D721Med (cell line): ENCODE measurements around the gene SMAD3.

Source experiments
- DNase-seq: peaks from one replicate; pipeline ENCODE4 v3.0.0; 2011; ENCODE audit warnings: low spot score; ENCODE audit not compliant: insufficient read length
- FAIRE-seq: peaks from 2 replicates; lab custom pipeline; 2011; peaks lifted over from hg19 to GRCh38; lab: Jason Lieb, UNC
- CTCF ChIP-seq: IDR thresholded peaks from 2 replicates; pipeline ENCODE4 v1.5.1; 2012; ENCODE audit warnings: mild to moderate bottlenecking, control low read depth; ENCODE audit not compliant: insufficient read depth; ENCODE audit errors: missing control alignments

Gene SMAD3

GRCh38 chr15:67103869-67104268 lies 38.5 kb downstream of the SMAD3 start:
- no peak for FAIRE-seq
- TF ChIP-seq CTCF: no peak

GRCh38 chr15:67104510-67104909 lies 39.1 kb downstream of the SMAD3 start:
- DNase-seq (no peak), FAIRE-seq (no peak)
- TF ChIP-seq CTCF: no peak

More at GRCh38 chr15:67103869-67104268, 38.5 kb downstream of the SMAD3 start:
- DNase-seq: no peak

DNA sequence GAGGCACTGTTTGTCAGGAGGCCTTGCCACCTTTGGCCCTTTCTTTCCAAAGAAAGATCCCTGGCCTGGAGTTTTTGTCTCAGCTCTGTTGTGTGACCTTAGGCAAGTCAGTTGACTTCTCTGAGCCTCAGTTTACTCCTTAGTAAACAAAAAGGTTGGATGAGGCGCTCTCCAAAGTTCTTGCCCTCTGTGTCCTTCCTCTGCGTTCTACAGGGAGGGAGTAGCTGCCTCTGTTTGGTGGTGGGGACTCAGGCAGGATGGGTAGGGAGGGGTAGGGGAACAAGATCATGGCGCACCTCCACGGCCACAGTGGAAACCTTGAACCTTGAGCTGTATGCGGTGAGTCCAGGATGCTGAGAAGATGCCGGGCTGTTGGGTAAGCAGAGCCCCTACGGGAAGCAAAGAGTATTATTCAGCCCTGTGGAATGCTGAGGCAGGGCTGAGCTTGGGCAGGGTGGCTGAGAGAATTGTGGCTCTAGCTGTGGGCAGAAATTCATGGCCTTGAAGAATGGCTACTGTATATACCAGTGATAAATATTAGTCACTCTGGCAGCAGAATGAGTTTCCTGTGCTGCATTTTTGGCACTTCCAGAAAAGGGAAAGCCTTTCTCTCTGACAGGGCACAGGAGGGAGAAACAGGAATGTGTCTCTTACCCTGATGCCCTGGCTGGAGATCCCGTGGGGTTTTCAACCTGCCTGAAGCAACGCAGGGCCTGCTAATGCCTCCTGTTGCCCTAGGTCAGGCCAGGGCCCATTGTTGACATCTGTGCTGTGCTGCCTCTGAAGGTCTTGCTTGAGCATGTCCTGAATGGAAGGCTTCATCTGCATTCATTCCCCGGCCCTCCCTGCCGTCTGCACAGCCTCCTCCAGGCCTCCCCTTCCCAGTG lies 39.9 kb downstream of the SMAD3 start:
- DNase-seq (no peak), FAIRE-seq (no peak)
- no peak for TF ChIP-seq CTCF

- FAIRE-seq: no peak
- no peak for TF ChIP-seq CTCF
- DNase-seq: no peak
Measured at GRCh38 chr15:67105991-67106763, 40.8 kb downstream of the SMAD3 start.

GRCh38 chr15:67106764-67107013 lies 41.3 kb downstream of the SMAD3 start:
- no peak for TF ChIP-seq CTCF
- no peak for FAIRE-seq
- no peak for DNase-seq

DNA sequence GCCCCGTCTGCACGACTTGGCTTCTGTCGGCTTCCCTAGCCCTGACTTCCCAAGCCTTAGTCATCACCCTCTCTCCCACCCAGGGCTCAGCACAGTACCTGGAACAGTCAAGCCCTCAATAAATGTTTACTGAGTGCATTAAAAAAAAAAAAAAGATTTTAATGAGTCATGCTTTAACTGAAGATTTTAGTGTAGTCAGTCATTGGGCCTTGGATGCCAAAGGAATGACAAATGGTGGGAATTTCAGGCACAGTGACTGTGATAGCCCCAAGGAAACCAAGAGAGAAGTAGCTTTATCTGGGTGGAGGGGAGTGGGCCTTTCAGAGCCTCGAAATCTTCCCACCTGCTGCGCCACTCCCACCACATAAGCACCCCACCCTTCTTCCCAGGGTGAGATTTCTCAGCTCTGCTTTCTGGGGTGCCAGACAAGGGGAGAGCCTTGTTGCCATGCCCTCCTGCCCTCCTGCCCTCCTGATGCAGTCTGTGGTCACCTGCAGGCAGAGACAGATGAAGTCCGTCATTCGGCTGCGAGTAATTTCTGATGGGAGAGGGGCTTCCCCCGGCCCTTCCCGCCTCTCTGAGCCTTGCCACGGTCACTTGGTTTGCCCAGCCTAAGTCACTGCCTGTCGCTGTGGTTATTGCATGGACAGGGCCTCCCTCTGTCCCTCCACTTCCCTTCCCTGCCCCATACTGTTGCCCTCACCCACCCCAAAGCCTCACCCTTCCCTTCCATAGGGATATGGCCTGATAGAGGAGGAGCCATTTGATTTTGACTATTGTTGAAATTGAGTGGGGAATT lies 41.8 kb downstream of the SMAD3 start:
- no peak for TF ChIP-seq CTCF
- no peak for FAIRE-seq
- DNase-seq: no peak
